Mesenchymal stem cell (in vitro differentiated cells and primary cell): Measurements from ENCODE around the gene NMRK1.
A peak's percentile ranks its signal among the peaks of the same experiment; 100 is the strongest.

ENCODE experiments used
- DNase-seq: peaks from one replicate; pipeline ENCODE4 v3.0.0-alpha.2; 2013
- H2AFZ ChIP-seq: one replicate; pipeline ENCODE4 v1.6.1; 2013; ENCODE audit warnings: low read depth, mild to moderate bottlenecking, control low read depth, inconsistent platforms, low read length, moderate library complexity
- H2AK5ac ChIP-seq: 2 replicates; pipeline ENCODE4 v1.6.1; 2013; ENCODE audit warnings: low read length, moderate library complexity, mild to moderate bottlenecking, inconsistent platforms; ENCODE audit not compliant: severe bottlenecking
- H2BK120ac ChIP-seq: one replicate; pipeline ENCODE4 v1.6.1; 2013; ENCODE audit warnings: low read depth, mild to moderate bottlenecking, inconsistent platforms, low read length, moderate library complexity
- H2BK12ac ChIP-seq, 2 experiments: one replicate each; pipeline ENCODE4 v1.6.1; 2013; ENCODE audit warnings: inconsistent platforms in 2 of 2, low read length in 2 of 2, mild to moderate bottlenecking in 2 of 2, moderate library complexity in 2 of 2, control low read depth in 1 of 2
- H2BK15ac ChIP-seq: one replicate; pipeline ENCODE4 v1.6.1; 2013; ENCODE audit warnings: mild to moderate bottlenecking, low read depth, inconsistent platforms; ENCODE audit not compliant: poor library complexity, severe bottlenecking
- H2BK5ac ChIP-seq: 2 replicates; pipeline ENCODE4 v1.6.1; 2013; ENCODE audit warnings: low read depth, mild to moderate bottlenecking, low read length, control low read depth, inconsistent platforms; ENCODE audit not compliant: poor library complexity, severe bottlenecking
- H3K14ac ChIP-seq, 2 experiments: one replicate each; pipeline ENCODE4 v1.6.1; 2013; ENCODE audit warnings: inconsistent platforms in 2 of 2, low read length in 2 of 2, control low read depth in 1 of 2, mild to moderate bottlenecking in 1 of 2, moderate library complexity in 1 of 2
- H3K18ac ChIP-seq, 2 experiments: one replicate each; pipeline ENCODE4 v1.6.1; 2013; ENCODE audit warnings: inconsistent platforms in 2 of 2, low read length in 2 of 2, control low read depth in 1 of 2, low read depth in 1 of 2, mild to moderate bottlenecking in 1 of 2
- H3K23ac ChIP-seq, 2 experiments: one replicate each; pipeline ENCODE4 v1.6.1; 2013; ENCODE audit warnings: inconsistent platforms in 2 of 2, low read length in 2 of 2, mild to moderate bottlenecking in 2 of 2, moderate library complexity in 2 of 2, control low read depth in 1 of 2
- H3K27ac ChIP-seq: 2 replicates; pipeline ENCODE4 v1.5.1; 2013; ENCODE audit warnings: mild to moderate bottlenecking, moderate library complexity, low read length, control low read depth, inconsistent platforms; ENCODE audit not compliant: poor library complexity, severe bottlenecking
- H3K27me3 ChIP-seq, 2 experiments: 2 replicates each; pipeline versions ENCODE4 v1.6.1 to v1.7.0; 2013; ENCODE audit warnings: low read length in 2 of 2, mild to moderate bottlenecking in 2 of 2, moderate library complexity in 2 of 2, control low read depth in 1 of 2, inconsistent platforms in 1 of 2; ENCODE audit not compliant: control insufficient read depth in 1 of 2, insufficient read depth in 1 of 2
- H3K36me3 ChIP-seq, 2 experiments: 2 replicates each; pipeline versions ENCODE4 v1.6.1 to v1.7.0; 2013; ENCODE audit warnings: low read length in 2 of 2, control low read depth in 1 of 2, inconsistent platforms in 1 of 2, low read depth in 1 of 2, mild to moderate bottlenecking in 1 of 2; ENCODE audit not compliant: insufficient read depth in 2 of 2, control insufficient read depth in 1 of 2
- H3K4ac ChIP-seq, 2 experiments: one replicate each; pipeline ENCODE4 v1.6.1; 2013; ENCODE audit warnings: inconsistent platforms in 2 of 2, low read length in 2 of 2, mild to moderate bottlenecking in 2 of 2, moderate library complexity in 2 of 2, control low read depth in 1 of 2, low read depth in 1 of 2
- H3K4me1 ChIP-seq: 2 replicates; pipeline ENCODE4 v1.6.1; 2013; ENCODE audit warnings: low read depth, low read length, control low read depth; ENCODE audit not compliant: control insufficient read depth, insufficient read depth
- H3K4me2 ChIP-seq: 2 replicates; pipeline ENCODE4 v1.6.1; 2013; ENCODE audit warnings: low read length, mild to moderate bottlenecking, inconsistent platforms; ENCODE audit not compliant: poor library complexity, severe bottlenecking
- H3K4me3 ChIP-seq, 2 experiments: 2 replicates each; pipeline versions ENCODE4 v1.5.1 to v1.7.0; 2013; ENCODE audit warnings: low read length in 2 of 2, mild to moderate bottlenecking in 2 of 2, control low read depth in 1 of 2, low read depth in 1 of 2; ENCODE audit not compliant: insufficient read depth in 1 of 2
- H3K79me1 ChIP-seq: replicated peaks from 2 replicates; pipeline ENCODE4 v1.6.1; 2013; ENCODE audit warnings: mild to moderate bottlenecking, control low read depth, low read length, inconsistent platforms; ENCODE audit not compliant: poor library complexity, severe bottlenecking
- H3K9ac ChIP-seq: 2 replicates; pipeline ENCODE4 v1.7.0; 2013; ENCODE audit warnings: mild to moderate bottlenecking, low read length, moderate library complexity
- H3K9me3 ChIP-seq: 2 replicates; pipeline ENCODE4 v1.7.0; 2013; ENCODE audit warnings: mild to moderate bottlenecking, low read length; ENCODE audit not compliant: control insufficient read depth
- H4K8ac ChIP-seq: one replicate; pipeline ENCODE4 v1.6.1; 2013; ENCODE audit warnings: inconsistent platforms, mild to moderate bottlenecking, low read length, moderate library complexity
- H4K91ac ChIP-seq: one replicate; pipeline ENCODE4 v1.6.1; 2013; ENCODE audit warnings: mild to moderate bottlenecking, low read length, inconsistent platforms
- WGBS: methylation state at CpG from one replicate; pipeline ENCODE4 v1.1.7; 2013; ENCODE audit warnings: mixed read lengths; 5-methylcytosine and 5-hydroxymethylcytosine counted together

The NMRK1 gene

DNA sequence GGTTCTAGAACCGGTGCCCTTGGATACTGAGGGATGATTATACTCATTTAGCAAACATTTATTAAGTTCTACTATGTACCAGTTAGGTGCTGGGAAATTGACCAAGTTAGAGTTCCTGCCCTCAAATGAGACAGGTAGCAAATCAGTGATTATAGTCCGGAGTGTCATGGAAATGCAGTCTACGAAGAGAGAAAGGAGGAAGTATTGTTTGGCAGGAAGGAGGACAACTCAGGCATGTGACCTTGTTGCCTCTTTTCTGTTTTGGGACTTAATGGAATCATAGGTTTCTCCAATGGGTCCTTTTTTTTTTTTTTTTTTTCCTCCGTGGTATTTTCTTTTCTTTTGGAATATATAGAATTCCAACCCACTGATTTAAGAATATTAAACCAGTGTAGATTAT is 28.4 kb upstream of the NMRK1 start:
- DNase-seq = no peak
- no peak overlapping the region for H2BK15ac ChIP-seq
- no peak overlapping the region for H3K23ac ChIP-seq
- no peak overlapping the region for H3K9ac ChIP-seq
- no peak overlapping the region for H2BK5ac ChIP-seq
- WGBS = 90% methylated on average over 2 of the region's 4 CpGs
- H3K9me3 ChIP-seq = no peaks in the 10 kb centered on the region
- no peaks in the 10 kb centered on the region for H3K27me3 ChIP-seq
- no peak overlapping the region for H3K27ac ChIP-seq
- H2AK5ac ChIP-seq = no peak overlapping the region
- peaks cover 6 to 32% of the 10 kb centered on the region in 2 experiments for H3K36me3 ChIP-seq
- no peak overlapping the region for H2AFZ ChIP-seq
- no peak overlapping the region for H3K18ac ChIP-seq
- no peak overlapping the region for H3K4me3 ChIP-seq
- H4K91ac ChIP-seq = no peak overlapping the region
- H3K4ac ChIP-seq = no peak overlapping the region
- no peak overlapping the region for H4K8ac ChIP-seq
- no peak overlapping the region for H2BK120ac ChIP-seq
- H3K4me2 ChIP-seq = no peak overlapping the region
- H2BK12ac ChIP-seq = no peak overlapping the region
- H3K4me1 ChIP-seq = no peaks in the 10 kb centered on the region
- H3K79me1 ChIP-seq = peaks cover 23% of the 10 kb centered on the region
- no peak overlapping the region for H3K14ac ChIP-seq

GRCh38 chr9:75112789-75113188 is 24.8 kb upstream of the NMRK1 start:
- H3K14ac ChIP-seq = no peak overlapping the region
- no peaks in the 10 kb centered on the region for H3K4me1 ChIP-seq
- no peak overlapping the region for H2AK5ac ChIP-seq

DNA sequence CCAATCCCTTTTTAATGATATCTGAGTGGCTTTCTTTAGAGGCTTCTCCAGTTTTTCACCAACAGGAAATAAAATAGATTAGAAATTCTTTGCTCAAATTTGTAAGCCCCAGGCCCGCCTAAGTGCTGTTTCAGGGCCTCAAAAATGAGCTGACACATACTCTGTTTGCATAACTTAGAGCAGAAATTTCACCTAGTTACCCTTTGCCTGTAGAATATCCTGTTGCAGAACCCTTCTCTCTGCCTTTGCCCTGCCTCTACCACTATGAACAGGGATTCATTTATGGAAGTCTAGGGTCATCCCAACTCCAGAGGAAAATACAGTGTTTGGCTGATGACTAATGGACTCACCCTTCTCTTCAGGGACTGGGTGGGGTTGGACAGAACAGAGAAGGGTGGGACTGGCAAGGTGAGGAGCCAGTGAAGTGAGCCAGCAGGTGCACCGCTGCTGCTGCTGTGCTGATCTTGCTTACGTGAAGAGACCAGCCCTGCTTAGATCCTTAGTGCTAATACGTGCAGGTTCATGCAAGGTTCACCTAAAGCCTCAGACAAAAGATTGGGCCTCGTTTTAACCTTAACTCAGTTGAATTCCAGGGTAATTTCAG is 23.2 kb upstream of the NMRK1 start:
- H4K8ac ChIP-seq = peak overlapping the region; percentile 49

More at GRCh38 chr9:75112789-75113188, 24.8 kb upstream of the NMRK1 start:
- Histone ChIP-seq H3K79me1 (peaks cover 21% of the 10 kb centered on the region), H2BK15ac (no peak overlapping the region), H3K4me3 (no peak overlapping the region), H3K23ac (no peak overlapping the region), H3K4me2 (no peak overlapping the region), H3K9me3 (no peaks in the 10 kb centered on the region), H2AFZ (no peak overlapping the region), H2BK120ac (no peak overlapping the region), H3K18ac (no peak overlapping the region), H3K9ac (no peak overlapping the region), H4K8ac (no peak overlapping the region), H2BK5ac (no peak overlapping the region), H3K27ac (no peak overlapping the region), H3K4ac (no peak overlapping the region), H4K91ac (no peak overlapping the region), H2BK12ac (no peak overlapping the region), H3K36me3 (peaks cover 0 to 4% of the 10 kb centered on the region in 2 experiments), H3K27me3 (no peaks in the 10 kb centered on the region)
- no peak for DNase-seq
- 89% methylated on average over 4 of the region's 4 CpGs for WGBS

GRCh38 chr9:75109210-75109839 is 21.4 kb upstream of the NMRK1 start:
- WGBS = 98% methylated on average over 4 of the region's 7 CpGs

More for the DNA sequence above, 23.2 kb upstream of the NMRK1 start:
- peak overlapping the region in 1 of 2 experiments; percentile 66 for H3K18ac ChIP-seq
- DNase-seq = no peak
- H2BK12ac ChIP-seq = no peak overlapping the region
- WGBS = 89% methylated on average over 3 of the region's 5 CpGs
- H2BK15ac ChIP-seq = no peak overlapping the region
- no peak overlapping the region for H3K4ac ChIP-seq
- H2BK5ac ChIP-seq = no peak overlapping the region
- H3K79me1 ChIP-seq = peaks cover 20% of the 10 kb centered on the region
- H3K14ac ChIP-seq = no peak overlapping the region
- H3K4me3 ChIP-seq = no peak overlapping the region
- no peaks in the 10 kb centered on the region for H3K27me3 ChIP-seq
- H3K4me2 ChIP-seq = no peak overlapping the region
- H4K91ac ChIP-seq = peak overlapping the region; percentile 56
- no peak overlapping the region for H3K23ac ChIP-seq
- H3K4me1 ChIP-seq = no peaks in the 10 kb centered on the region
- H2AK5ac ChIP-seq = no peak overlapping the region
- H2BK120ac ChIP-seq = no peak overlapping the region
- no peak overlapping the region for H2AFZ ChIP-seq
- no peaks in the 10 kb centered on the region for H3K36me3 ChIP-seq
- H3K9me3 ChIP-seq = no peaks in the 10 kb centered on the region
- no peak overlapping the region for H3K9ac ChIP-seq
- H3K27ac ChIP-seq = no peak overlapping the region

More at GRCh38 chr9:75109210-75109839, 21.4 kb upstream of the NMRK1 start:
- no peaks in the 10 kb centered on the region for H3K4me1 ChIP-seq
- H3K18ac ChIP-seq = no peak overlapping the region
- no peak overlapping the region for H2BK12ac ChIP-seq
- H3K27me3 ChIP-seq = no peaks in the 10 kb centered on the region
- no peak for DNase-seq
- no peaks in the 10 kb centered on the region for H3K9me3 ChIP-seq
- no peak overlapping the region for H2AK5ac ChIP-seq
- no peak overlapping the region for H4K91ac ChIP-seq
- no peak overlapping the region for H3K4me2 ChIP-seq
- no peak overlapping the region for H3K9ac ChIP-seq
- H3K23ac ChIP-seq = no peak overlapping the region
- H2BK5ac ChIP-seq = no peak overlapping the region
- H3K14ac ChIP-seq = no peak overlapping the region
- no peak overlapping the region for H2BK120ac ChIP-seq
- no peak overlapping the region for H3K4me3 ChIP-seq
- no peak overlapping the region for H3K4ac ChIP-seq
- H3K36me3 ChIP-seq = no peaks in the 10 kb centered on the region
- H3K79me1 ChIP-seq = peaks cover 20% of the 10 kb centered on the region
- no peak overlapping the region for H2AFZ ChIP-seq
- no peak overlapping the region for H2BK15ac ChIP-seq
- no peak overlapping the region for H4K8ac ChIP-seq
- no peak overlapping the region for H3K27ac ChIP-seq
